Right renal cortex interstitium (tissue), 3 donors: ENCODE measurements around the gene PNPLA6. TPM values are rescaled to one million over a fixed set of nuclear protein-coding genes. Genes with fewer than 3 reads are reported as not detected.

Experiments used
- DNase-seq, 3 donors: peaks; one replicate each; pipeline ENCODE4 v3.0.0-alpha.2; 2013; ENCODE audit warnings: low read depth in 3 of 3, low spot score in 2 of 3
- polyA plus RNA-seq, 3 donors: library from polyadenylated mRNA; unstranded; fragments of 120-200 nt; gene quantifications; one replicate each; pipeline ENCODE4 v1.2.1, GENCODE V29; 2013; ENCODE audit not compliant: insufficient read length in 3 of 3

PNPLA6 gene
- polyA plus RNA-seq, 3 donors, result 29.4 to 39.1 (median 32.5) TPM

- DNase-seq, result no peak
These were observed 20.3 kb upstream of the PNPLA6 start for GRCh38 chr19:7515110-7515644.

GRCh38 chr19:7515645-7516151, 19.8 kb upstream of the PNPLA6 start, which contains the start of gene ZNF358:
Gene ZNF358 (plus strand): TSS chr19:7516103. CDS start chr19:7519243, 3,140 bp downstream.
- no peak for DNase-seq

GRCh38 chr19:7516333-7516732, 19.2 kb upstream of the PNPLA6 start:
- no peak for DNase-seq

GRCh38 chr19:7516878-7517277, 18.6 kb upstream of the PNPLA6 start:
- DNase-seq, result no peak

- no peak for DNase-seq
These were observed 16.0 kb upstream of the PNPLA6 start for GRCh38 chr19:7519361-7520130.

GRCh38 chr19:7520131-7521051, 15.1 kb upstream of the PNPLA6 start:
- no peak for DNase-seq

GRCh38 chr19:7521551-7522071, 13.9 kb upstream of the PNPLA6 start:
- no peak for DNase-seq

GRCh38 chr19:7522072-7522922, 13.2 kb upstream of the PNPLA6 start, which contains the start of gene MCOLN1:
Gene MCOLN1 (plus strand): TSS chr19:7522624. CDS start chr19:7522751, 127 bp downstream.
- DNase-seq, result peak; percentile 91 to 97 (median 93)

- DNase-seq, result no peak
These were observed 12.4 kb upstream of the PNPLA6 start for GRCh38 chr19:7522923-7523667.

GRCh38 chr19:7524523-7524922, 11.0 kb upstream of the PNPLA6 start:
- DNase-seq, result no peak

- DNase-seq, result no peak
These were observed 10.4 kb upstream of the PNPLA6 start for GRCh38 chr19:7524992-7525739.

- DNase-seq, result no peak
These were observed 9.2 kb upstream of the PNPLA6 start for GRCh38 chr19:7526059-7526929.

- DNase-seq, result no peak
These were observed 7.9 kb upstream of the PNPLA6 start for GRCh38 chr19:7527516-7528191.

- no peak for DNase-seq
These were observed 7.4 kb upstream of the PNPLA6 start for GRCh38 chr19:7528192-7528519.

GRCh38 chr19:7528522-7529245, 6.8 kb upstream of the PNPLA6 start:
- no peak for DNase-seq

GRCh38 chr19:7529246-7529600, 6.3 kb upstream of the PNPLA6 start:
- DNase-seq, result no peak
